Neural cell (in vitro differentiated cells): ENCODE measurements around the gene PGC. TPM values are rescaled to one million over a fixed set of nuclear protein-coding genes. Genes with fewer than 3 reads are reported as not detected.

ENCODE experiments used
- H2AFZ ChIP-seq: fragments of 200-600, 300-800 bp; sonication (generic), shearing (Covaris generic); 2 replicates; pipeline ENCODE4 v1.6.0; 2014; ENCODE audit warnings: low read depth, mild to moderate bottlenecking, antibody characterized with exemption, low read length, moderate library complexity
- H3F3A ChIP-seq: fragments of 200-600 bp; shearing (Covaris generic); 2 replicates; pipeline ENCODE4 v1.6.1; 2016; ENCODE audit warnings: mild to moderate bottlenecking, moderate library complexity, mixed read lengths, antibody characterized with exemption, low read length; ENCODE audit not compliant: insufficient read depth, poor library complexity, severe bottlenecking
- H3K27ac ChIP-seq: fragments of 200-600, 300-800 bp; sonication (generic), shearing (Covaris generic); 2 replicates; pipeline ENCODE4 v1.5.1; 2014; ENCODE audit warnings: mild to moderate bottlenecking, low read length, moderate library complexity
- H3K27me3 ChIP-seq: fragments of 300-800, 200-600 bp; sonication (generic), shearing (Covaris generic); 2 replicates; pipeline ENCODE4 v1.6.0; 2014; ENCODE audit warnings: mild to moderate bottlenecking, low read depth, low read length, moderate library complexity; ENCODE audit not compliant: insufficient read depth
- H3K36me3 ChIP-seq: fragments of 300-800, 200-600 bp; sonication (generic), shearing (Covaris generic); 2 replicates; pipeline ENCODE4 v1.5.1; 2014; ENCODE audit warnings: mild to moderate bottlenecking, antibody characterized with exemption, low read length, moderate library complexity; ENCODE audit not compliant: insufficient read depth
- H3K4me2 ChIP-seq: fragments of 300-800, 200-600 bp; sonication (generic), shearing (Covaris generic); 2 replicates; pipeline ENCODE4 v1.6.0; 2014; ENCODE audit warnings: mild to moderate bottlenecking, low read length
- H3K4me3 ChIP-seq: fragments of 300-800, 200-600 bp; sonication (generic), shearing (Covaris generic); 2 replicates; pipeline ENCODE4 v1.5.1; 2014; ENCODE audit warnings: mild to moderate bottlenecking, low read length, moderate library complexity
- H3K79me2 ChIP-seq: fragments of 200-600 bp; shearing (Covaris generic); replicated peaks from 2 replicates; pipeline ENCODE4 v1.6.0; 2014; ENCODE audit warnings: mild to moderate bottlenecking, low read length, moderate library complexity; ENCODE audit not compliant: insufficient read depth
- H3K9ac ChIP-seq: fragments of 300-800, 200-600 bp; sonication (generic), shearing (Covaris generic); 2 replicates; pipeline ENCODE4 v1.6.1; 2016; ENCODE audit warnings: mild to moderate bottlenecking, low read length, mixed read lengths
- H3K9me2 ChIP-seq: fragments of 200-600 bp; shearing (Covaris generic); 2 replicates; pipeline ENCODE4 v1.6.1; 2016; ENCODE audit warnings: mild to moderate bottlenecking, low read length, mixed read lengths; ENCODE audit not compliant: insufficient read depth
- H3K9me3 ChIP-seq: fragments of 200-600, 300-800 bp; sonication (generic), shearing (Covaris generic); 2 replicates; pipeline ENCODE4 v1.6.1; 2016; ENCODE audit warnings: mild to moderate bottlenecking, mixed run types, low read length, moderate library complexity, mixed read lengths
- H4K20me1 ChIP-seq: fragments of 200-600 bp; shearing (Covaris generic); 2 replicates; pipeline ENCODE4 v1.6.1; 2016; ENCODE audit warnings: mild to moderate bottlenecking, mixed run types; ENCODE audit not compliant: insufficient read depth
- CTCF ChIP-seq: fragments of 450-650 bp; IDR thresholded peaks from 2 replicates; pipeline ENCODE4 v1.5.1; 2014; ENCODE audit warnings: antibody characterized with exemption, mild to moderate bottlenecking, moderate library complexity; ENCODE audit not compliant: poor library complexity, severe bottlenecking
- EP300 ChIP-seq: fragments of 450-650 bp; conservative IDR thresholded peaks from 2 replicates; pipeline ENCODE4 v1.6.1; 2014; ENCODE audit warnings: antibody characterized with exemption, mild to moderate bottlenecking, moderate library complexity; ENCODE audit not compliant: poor library complexity, severe bottlenecking
- EZH2 ChIP-seq: fragments of 200-600, 300-800 bp; shearing (Covaris generic), sonication (generic); IDR thresholded peaks from 2 replicates; pipeline ENCODE4 v1.6.1; 2014; ENCODE audit warnings: antibody characterized with exemption, low read length, borderline replicate concordance, mild to moderate bottlenecking; ENCODE audit not compliant: insufficient read depth, poor library complexity, severe bottlenecking
- MXI1 ChIP-seq: fragments of 450-650 bp; conservative IDR thresholded peaks from 2 replicates; pipeline ENCODE4 v1.6.1; 2014; ENCODE audit warnings: antibody characterized with exemption, mild to moderate bottlenecking; ENCODE audit not compliant: poor library complexity, severe bottlenecking
- POLR2AphosphoS5 ChIP-seq: IDR thresholded peaks from 2 replicates; pipeline ENCODE4 v1.6.1; 2012
- RAD21 ChIP-seq: fragments of 450-650 bp; conservative IDR thresholded peaks from 2 replicates; pipeline ENCODE4 v1.6.1; 2014; ENCODE audit warnings: antibody characterized with exemption, mild to moderate bottlenecking, moderate library complexity
- REST ChIP-seq: IDR thresholded peaks from 2 replicates; pipeline ENCODE4 v1.6.1; 2012; ENCODE audit warnings: borderline replicate concordance
- SMC3 ChIP-seq: fragments of 450-650 bp; conservative IDR thresholded peaks from 2 replicates; pipeline ENCODE4 v1.6.1; 2014; ENCODE audit warnings: antibody characterized with exemption, mild to moderate bottlenecking, moderate library complexity; ENCODE audit not compliant: poor library complexity
- TAF1 ChIP-seq: IDR thresholded peaks from 2 replicates; pipeline ENCODE4 v1.6.1; 2012; ENCODE audit warnings: low read depth
- polyA plus RNA-seq: library from polyadenylated mRNA; depleted of rRNA; stranded (reverse); fragments of >200 nt; gene quantifications from 2 replicates; pipeline ENCODE4 v1.2.3, GENCODE V29; 2014

PGC gene
- polyA plus RNA-seq, 1 donor from 2014 or later, result not detected

- Histone ChIP-seq H3K27ac (no peak overlapping the region), H3K9me3 (no peaks in the 10 kb centered on the region), H3K4me3 (no peak overlapping the region), H3K9me2 (no peaks in the 10 kb centered on the region), H3K27me3 (no peaks in the 10 kb centered on the region), H3K9ac (no peak overlapping the region), H3F3A (no peaks in the 10 kb centered on the region), H3K36me3 (peaks cover 5% of the 10 kb centered on the region), H4K20me1 (no peaks in the 10 kb centered on the region), H2AFZ (no peak overlapping the region), H3K4me2 (no peak overlapping the region), H3K79me2 (peaks cover 3% of the 10 kb centered on the region)
- no peak for TF ChIP-seq EP300
- no peak for TF ChIP-seq SMC3
- no peak for TF ChIP-seq TAF1
- TF ChIP-seq CTCF, result no peak
- no peak for TF ChIP-seq RAD21
- TF ChIP-seq EZH2, result no peak
- no peak for TF ChIP-seq REST
- no peak for TF ChIP-seq POLR2AphosphoS5
- no peak for TF ChIP-seq MXI1
These were observed 44.8 kb upstream of the PGC start for GRCh38 chr6:41791984-41792383.

DNA sequence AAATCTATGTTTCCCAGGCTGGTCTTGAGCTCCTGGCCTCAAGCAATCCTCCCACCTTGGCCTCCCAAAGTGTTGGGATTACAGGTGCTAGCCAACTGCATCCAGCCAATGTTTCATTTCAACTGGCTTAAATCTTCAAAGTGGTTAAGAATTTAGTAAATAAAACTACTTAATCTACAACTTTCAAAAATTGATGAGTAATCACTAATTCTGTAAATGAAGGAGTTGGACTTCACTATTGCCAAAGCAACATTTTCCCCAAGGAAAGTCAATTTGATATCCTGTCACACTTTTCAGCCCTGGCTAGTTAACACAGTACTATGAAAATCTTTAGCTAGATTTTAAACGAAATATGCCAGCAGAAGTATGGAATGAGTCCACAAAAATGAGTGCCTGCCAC lies 44.1 kb upstream of the PGC start:
- H3K9me3 ChIP-seq, result no peaks in the 10 kb centered on the region
- H3K9ac ChIP-seq, result no peak overlapping the region
- no peak overlapping the region for H3K4me3 ChIP-seq
- H3F3A ChIP-seq, result no peaks in the 10 kb centered on the region
- peaks cover 3% of the 10 kb centered on the region for H3K79me2 ChIP-seq
- H4K20me1 ChIP-seq, result no peaks in the 10 kb centered on the region
- no peak for TF ChIP-seq EZH2
- no peak for TF ChIP-seq POLR2AphosphoS5
- no peak for TF ChIP-seq REST
- no peak for TF ChIP-seq TAF1
- TF ChIP-seq RAD21, result no peak
- no peak for TF ChIP-seq SMC3
- TF ChIP-seq CTCF, result no peak
- TF ChIP-seq EP300, result no peak
- TF ChIP-seq MXI1, result no peak
- no peaks in the 10 kb centered on the region for H3K27me3 ChIP-seq
- H3K9me2 ChIP-seq, result no peaks in the 10 kb centered on the region
- no peak overlapping the region for H3K4me2 ChIP-seq
- no peak overlapping the region for H2AFZ ChIP-seq
- no peak overlapping the region for H3K27ac ChIP-seq
- H3K36me3 ChIP-seq, result peaks cover 5% of the 10 kb centered on the region
